Sigmoid colon (tissue), 4 donors: Measurements from ENCODE around the gene MEI1.

Experiments used
- CTCF ChIP-seq, 4 experiments: fragments of 450-650 bp in 3 of 4; fragments of 200-600 bp in 1 of 4; IDR thresholded peaks; one replicate each; pipeline ENCODE4 v1.5.1; 2016 to 2019; ENCODE audit warnings: antibody characterized with exemption in 4 of 4, mild to moderate bottlenecking in 3 of 4, moderate library complexity in 2 of 4
- EP300 ChIP-seq, 4 donors: sonication (generic); formaldehyde crosslinking; IDR thresholded peaks; one replicate each; pipeline ENCODE4 v1.6.1; 2017; ENCODE audit warnings: antibody characterized with exemption in 4 of 4
- POLR2A ChIP-seq, 2 donors: fragments of 450-650 bp; IDR thresholded peaks; one replicate each; pipeline ENCODE4 v1.6.1; 2016; ENCODE audit warnings: antibody characterized with exemption in 2 of 2, mild to moderate bottlenecking in 2 of 2, moderate library complexity in 2 of 2

- TF ChIP-seq POLR2A (IDR thresholded peaks at IDR 0.05) (no peak), CTCF (IDR thresholded peaks at IDR 0.05) (no peak), EP300 (IDR thresholded peaks at IDR 0.05) (no peak)
Observed at GRCh38 chr22:41831383-41831782, 132.1 kb downstream of the MEI1 start.
